Activated CD8-positive, alpha-beta T cell treated with anti-CD3 and anti-CD28 coated beads for 36 hours (primary cell): ENCODE measurements around the gene RAB3GAP2. TPM values are rescaled to one million over a fixed set of nuclear protein-coding genes. Genes with fewer than 3 reads are reported as not detected.
"Not testable (repeated sequence)": the region's sequence is repeated elsewhere in the genome, so short reads cannot be mapped to it uniquely, and the experiment has no call there.

Source experiments
- ATAC-seq: fragments of 200-7000 bp; cut with Tn5 transposase; one replicate; pipeline ENCODE4 v1.10.0; 2021; ENCODE audit warnings: mild to moderate bottlenecking, moderate library complexity
- CTCF ChIA-PET: fragments of 350-600 bp; sonication (Branson Sonifier 250); formaldehyde crosslinking; loops from one replicate; lab custom pipeline; 2021; ENCODE audit warnings: antibody characterized with exemption; lab: Charles Lee
- POLR2A ChIA-PET: fragments of 350-600 bp; sonication (Branson Sonifier 250); formaldehyde crosslinking; loops from one replicate; lab custom pipeline; 2021; ENCODE audit warnings: antibody characterized with exemption; lab: Charles Lee
- DNase-seq: peaks from one replicate; pipeline ENCODE4 v3.0.0-alpha.2; 2020
- H3K27ac Mint-ChIP-seq: one replicate; pipeline ENCODE4 v1.8.0; 2021; ENCODE audit warnings: mild to moderate bottlenecking, mixed read lengths
- H3K27me3 Mint-ChIP-seq: one replicate; pipeline ENCODE4 v1.8.0; 2021; ENCODE audit warnings: mixed read lengths
- H3K36me3 Mint-ChIP-seq: one replicate; pipeline ENCODE4 v1.8.0; 2021; ENCODE audit warnings: low read depth, mixed read lengths
- H3K4me1 Mint-ChIP-seq: one replicate; pipeline ENCODE4 v1.8.0; 2021; ENCODE audit warnings: low read depth, mixed read lengths
- H3K4me3 Mint-ChIP-seq: one replicate; pipeline ENCODE4 v1.8.0; 2021; ENCODE audit warnings: mild to moderate bottlenecking, moderate library complexity, mixed read lengths
- H3K9me3 Mint-ChIP-seq: one replicate; pipeline ENCODE4 v1.8.0; 2021; ENCODE audit warnings: mixed read lengths
- intact Hi-C: fragments of 100-400 bp; cut with micrococcal nuclease; formaldehyde crosslinking; loops from one replicate; pipeline ENCODE4 v1.10.0; 2022
- total RNA-seq, 2 experiments: library from RNA; stranded (reverse); gene quantifications; one replicate each; pipeline ENCODE4 v1.2.3, GENCODE V29; 2021
- TF ChIP-seq, protein P1 (sequence below): fragments of 200-600 bp; IDR thresholded peaks from one replicate; pipeline ENCODE4 v1.8.0; 2022; ENCODE audit warnings: antibody characterized with exemption, mild to moderate bottlenecking

Gene RAB3GAP2
- total RNA-seq, 2 experiments from 2014 or later = 50.6 to 53.5 TPM

DNA sequence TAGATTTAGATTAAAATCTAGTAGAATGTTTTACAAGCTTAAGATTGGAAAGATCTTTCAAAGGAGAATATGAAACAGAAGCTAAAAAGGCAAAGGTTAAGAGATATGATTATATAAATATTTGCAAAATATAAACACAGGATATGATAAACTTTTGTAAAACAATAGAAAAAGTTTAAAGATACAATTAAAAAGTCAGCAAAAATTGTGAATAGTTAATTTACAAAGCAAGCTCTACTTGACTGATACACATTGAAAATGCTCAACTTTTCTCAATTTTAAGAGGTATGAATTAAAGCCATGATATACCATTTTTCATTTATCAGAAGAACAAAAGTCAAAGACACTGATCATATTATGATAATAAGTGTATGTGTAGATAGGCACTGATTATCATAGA lies 21.0 kb downstream of the RAB3GAP2 start:
- ChIA-PET POLR2A (no interaction called here), CTCF (no interaction called here)
- peaks cover 14% of the 10 kb centered on the region for H3K4me1 Mint-ChIP-seq
- H3K27me3 Mint-ChIP-seq = no peaks in the 10 kb centered on the region
- peaks cover 44% of the 10 kb centered on the region for H3K9me3 Mint-ChIP-seq
- intact Hi-C loops = no loop called here
- ATAC-seq (no peak), DNase-seq (no peak)
- peaks cover 79% of the 10 kb centered on the region for H3K36me3 Mint-ChIP-seq
- no peak overlapping the region for H3K27ac Mint-ChIP-seq
- no peak overlapping the region for H3K4me3 Mint-ChIP-seq
- TF ChIP-seq, protein P1, sequence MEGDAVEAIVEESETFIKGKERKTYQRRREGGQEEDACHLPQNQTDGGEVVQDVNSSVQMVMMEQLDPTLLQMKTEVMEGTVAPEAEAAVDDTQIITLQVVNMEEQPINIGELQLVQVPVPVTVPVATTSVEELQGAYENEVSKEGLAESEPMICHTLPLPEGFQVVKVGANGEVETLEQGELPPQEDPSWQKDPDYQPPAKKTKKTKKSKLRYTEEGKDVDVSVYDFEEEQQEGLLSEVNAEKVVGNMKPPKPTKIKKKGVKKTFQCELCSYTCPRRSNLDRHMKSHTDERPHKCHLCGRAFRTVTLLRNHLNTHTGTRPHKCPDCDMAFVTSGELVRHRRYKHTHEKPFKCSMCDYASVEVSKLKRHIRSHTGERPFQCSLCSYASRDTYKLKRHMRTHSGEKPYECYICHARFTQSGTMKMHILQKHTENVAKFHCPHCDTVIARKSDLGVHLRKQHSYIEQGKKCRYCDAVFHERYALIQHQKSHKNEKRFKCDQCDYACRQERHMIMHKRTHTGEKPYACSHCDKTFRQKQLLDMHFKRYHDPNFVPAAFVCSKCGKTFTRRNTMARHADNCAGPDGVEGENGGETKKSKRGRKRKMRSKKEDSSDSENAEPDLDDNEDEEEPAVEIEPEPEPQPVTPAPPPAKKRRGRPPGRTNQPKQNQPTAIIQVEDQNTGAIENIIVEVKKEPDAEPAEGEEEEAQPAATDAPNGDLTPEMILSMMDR = no peak

DNA sequence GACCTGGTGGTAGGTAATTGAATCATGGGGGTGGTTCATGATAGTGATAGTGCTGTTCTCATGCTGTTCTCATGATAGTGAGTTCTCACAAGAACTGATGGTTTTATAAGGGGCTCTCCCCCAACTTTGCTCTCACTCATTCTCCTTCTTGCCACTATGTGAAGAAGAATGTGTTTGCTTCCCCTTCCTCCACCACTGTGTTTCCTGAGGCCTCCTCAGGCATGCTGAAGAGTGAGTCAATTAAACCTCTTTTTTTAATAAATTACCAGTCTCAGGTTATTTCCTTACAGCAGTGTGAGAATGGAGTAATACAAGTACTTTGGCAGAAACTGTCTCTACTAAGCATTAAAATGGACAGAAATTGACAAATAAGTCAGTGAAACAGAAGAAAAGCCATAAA lies 21.6 kb downstream of the RAB3GAP2 start:
- ChIA-PET POLR2A (no interaction called here), CTCF (no interaction called here)
- DNase-seq = no peak
- TF ChIP-seq, protein P1 = no peak
- peaks cover 44% of the 10 kb centered on the region for H3K9me3 Mint-ChIP-seq
- intact Hi-C loops = no loop called here
- H3K4me1 Mint-ChIP-seq = peaks cover 10% of the 10 kb centered on the region
- no peak overlapping the region for H3K27ac Mint-ChIP-seq
- no peak overlapping the region for H3K4me3 Mint-ChIP-seq
- H3K27me3 Mint-ChIP-seq = no peaks in the 10 kb centered on the region
- ATAC-seq = no peak
- H3K36me3 Mint-ChIP-seq = peaks cover 79% of the 10 kb centered on the region

- H3K9me3 Mint-ChIP-seq = peaks cover 45% of the 10 kb centered on the region
- TF ChIP-seq, protein P1 = no peak
- H3K27ac Mint-ChIP-seq = no peak overlapping the region
- no peak overlapping the region for H3K4me3 Mint-ChIP-seq
- no peak for ATAC-seq
- H3K27me3 Mint-ChIP-seq = no peaks in the 10 kb centered on the region
- peaks cover 9% of the 10 kb centered on the region for H3K4me1 Mint-ChIP-seq
- intact Hi-C loops = no loop called here
- H3K36me3 Mint-ChIP-seq = peaks cover 77% of the 10 kb centered on the region
- DNase-seq = no peak
- ChIA-PET POLR2A (no interaction called here), CTCF (no interaction called here)
Observed at GRCh38 chr1:220249522-220249921, 22.7 kb downstream of the RAB3GAP2 start.

- ATAC-seq, POLR2A ChIA-PET, H3K27ac Mint-ChIP-seq, intact Hi-C loops, DNase-seq, H3K4me3 Mint-ChIP-seq, H3K27me3 Mint-ChIP-seq, CTCF ChIA-PET: not testable (repeated sequence)
- Mint-ChIP-seq H3K4me1 (peaks cover 16% of the 10 kb centered on the region), H3K36me3 (peaks cover 78% of the 10 kb centered on the region), H3K9me3 (peaks cover 51% of the 10 kb centered on the region)
Observed at GRCh38 chr1:220248715-220249265, 23.5 kb downstream of the RAB3GAP2 start.

DNA sequence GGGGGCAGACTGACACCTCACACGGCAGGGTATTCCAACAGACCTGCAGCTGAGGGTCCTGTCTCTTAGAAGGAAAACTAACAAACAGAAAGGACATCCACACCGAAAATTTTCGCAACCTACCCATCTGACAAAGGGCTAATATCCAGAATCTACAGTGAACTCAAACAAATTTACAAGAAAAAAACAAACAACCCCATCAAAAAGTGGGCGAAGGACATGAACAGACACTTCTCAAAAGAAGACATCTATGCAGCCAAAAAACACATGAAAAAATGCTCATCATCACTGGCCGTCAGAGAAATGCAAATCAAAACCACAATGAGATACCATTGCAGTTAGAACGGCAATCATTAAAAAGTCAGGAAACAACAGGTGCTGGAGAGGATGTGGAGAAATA lies 26.4 kb downstream of the RAB3GAP2 start:
- H3K4me3 Mint-ChIP-seq, H3K27me3 Mint-ChIP-seq, CTCF ChIA-PET, POLR2A ChIA-PET, ATAC-seq, DNase-seq, intact Hi-C loops, H3K27ac Mint-ChIP-seq: not testable (repeated sequence)
- Mint-ChIP-seq H3K4me1 (peaks cover 36% of the 10 kb centered on the region), H3K36me3 (peaks cover 60% of the 10 kb centered on the region), H3K9me3 (peaks cover 41% of the 10 kb centered on the region)

DNA sequence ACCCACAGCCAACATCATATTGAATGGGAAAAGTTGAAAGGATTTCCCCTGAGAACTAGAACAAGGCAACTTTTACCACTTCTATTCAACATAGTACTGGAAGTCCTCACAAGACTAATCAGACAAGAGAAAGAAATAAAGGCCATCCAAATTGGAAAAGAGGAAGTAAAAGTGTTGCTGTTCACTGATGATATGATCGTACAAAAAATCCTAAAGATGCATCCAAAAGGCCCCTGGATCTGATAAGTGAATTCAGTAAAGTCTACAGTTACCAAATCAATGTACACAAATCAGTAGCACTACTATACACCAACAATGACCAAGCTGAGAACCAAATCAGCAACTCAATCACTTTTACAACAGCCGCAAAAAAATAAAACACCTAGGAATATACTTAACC lies 28.3 kb downstream of the RAB3GAP2 start:
- no peak overlapping the region for H3K27ac Mint-ChIP-seq
- H3K4me3 Mint-ChIP-seq = no peak overlapping the region
- ATAC-seq (no peak), DNase-seq (no peak)
- H3K4me1 Mint-ChIP-seq = peaks cover 43% of the 10 kb centered on the region
- H3K9me3 Mint-ChIP-seq = peaks cover 28% of the 10 kb centered on the region
- no peaks in the 10 kb centered on the region for H3K27me3 Mint-ChIP-seq
- peaks cover 43% of the 10 kb centered on the region for H3K36me3 Mint-ChIP-seq
- intact Hi-C loops = no loop called here
- ChIA-PET CTCF (no interaction called here), POLR2A (no interaction called here)
- TF ChIP-seq, protein P1 = no peak
